ENCODE data around the gene HMGXB4. TPM values are rescaled to one million over a fixed set of nuclear protein-coding genes. Genes with fewer than 3 reads are reported as not detected.

Gene HMGXB4
- total RNA-seq, 4 donors from 2014 or later = 13.8 to 24.7 (median 19.9) TPM

- Histone ChIP-seq H3K27ac (no peak overlapping the region), H3K4me1 (no peaks in the 10 kb centered on the region), H3K27me3 (no peaks in the 10 kb centered on the region), H3K36me3 (no peaks in the 10 kb centered on the region), H3K4me3 (replicated peaks in 1 of 3) (no peak overlapping the region), H3K9me3 (no peaks in the 10 kb centered on the region)
- intact Hi-C loops (cut with DNase I) = no loop called here
- 87 to 88% methylated on average over 2 of the region's 2 CpGs for WGBS, 2 donors
- DNase-seq = no peak
- no peak for TF ChIP-seq CTCF (IDR thresholded peaks at IDR 0.05)
- TF ChIP-seq POLR2A (IDR thresholded peaks at IDR 0.05) = no peak
Measured at GRCh38 chr22:35220221-35220620, 37.1 kb upstream of the HMGXB4 start.

- H3K4me3 ChIP-seq (replicated peaks in 1 of 3) = no peak overlapping the region
- no peak overlapping the region for H3K27ac ChIP-seq
- H3K9me3 ChIP-seq = no peaks in the 10 kb centered on the region
- WGBS, 2 donors = 70 to 79% methylated on average over 4 of the region's 4 CpGs
- DNase-seq = no peak
- no peaks in the 10 kb centered on the region for H3K4me1 ChIP-seq
- TF ChIP-seq POLR2A (IDR thresholded peaks at IDR 0.05) (no peak), CTCF (IDR thresholded peaks at IDR 0.05) (no peak)
- intact Hi-C loops (cut with DNase I) = no loop called here
- no peaks in the 10 kb centered on the region for H3K36me3 ChIP-seq
- no peaks in the 10 kb centered on the region for H3K27me3 ChIP-seq
Measured at GRCh38 chr22:35225010-35225409, 32.3 kb upstream of the HMGXB4 start.

- Histone ChIP-seq H3K9me3 (no peaks in the 10 kb centered on the region), H3K27ac (no peak overlapping the region), H3K27me3 (no peaks in the 10 kb centered on the region), H3K36me3 (no peaks in the 10 kb centered on the region), H3K4me1 (peaks cover 0 to 7% of the 10 kb centered on the region in 2 donors), H3K4me3 (replicated peaks in 1 of 3) (no peak overlapping the region)
- DNase-seq = no peak
- TF ChIP-seq CTCF (IDR thresholded peaks at IDR 0.05) = no peak
- no peak for TF ChIP-seq POLR2A (IDR thresholded peaks at IDR 0.05)
- intact Hi-C loops (cut with DNase I) = no loop called here
- WGBS, 2 donors = 74 to 79% methylated on average over 5 of the region's 5 CpGs
Measured at GRCh38 chr22:35226958-35227647, 30.2 kb upstream of the HMGXB4 start.

GRCh38 chr22:35229865-35230264 lies 27.4 kb upstream of the HMGXB4 start:
- TF ChIP-seq CTCF (IDR thresholded peaks at IDR 0.05) = no peak
- TF ChIP-seq POLR2A (IDR thresholded peaks at IDR 0.05) = no peak
- Histone ChIP-seq H3K9me3 (no peaks in the 10 kb centered on the region), H3K4me3 (replicated peaks in 1 of 3) (no peak overlapping the region), H3K27me3 (no peaks in the 10 kb centered on the region), H3K27ac (no peak overlapping the region), H3K4me1 (peaks cover 0 to 7% of the 10 kb centered on the region in 2 donors), H3K36me3 (no peaks in the 10 kb centered on the region)
- intact Hi-C loops (cut with DNase I) = no loop called here
- 76 to 88% methylated on average over 7 of the region's 7 CpGs for WGBS, 2 donors
- DNase-seq = no peak

- H3K27me3 ChIP-seq = no peaks in the 10 kb centered on the region
- intact Hi-C loops (cut with DNase I) = no loop called here
Measured at GRCh38 chr22:35230417-35230816, 26.9 kb upstream of the HMGXB4 start.

More at GRCh38 chr22:35230417-35230816, 26.9 kb upstream of the HMGXB4 start:
- H3K9me3 ChIP-seq = no peaks in the 10 kb centered on the region
- no peak overlapping the region for H3K27ac ChIP-seq
- H3K4me1 ChIP-seq = peaks cover 0 to 7% of the 10 kb centered on the region in 2 donors
- DNase-seq = no peak
- H3K4me3 ChIP-seq (replicated peaks in 1 of 3) = no peak overlapping the region
- TF ChIP-seq CTCF (IDR thresholded peaks at IDR 0.05) (no peak), POLR2A (IDR thresholded peaks at IDR 0.05) (no peak)
- no peaks in the 10 kb centered on the region for H3K36me3 ChIP-seq

Measured in thyroid gland (tissue), 4 donors.